Tibial artery (tissue), 4 donors: ENCODE data around the gene GRIK4.

Source experiments
- DNase-seq, 2 donors: peaks; one replicate each; pipeline ENCODE4 v3.0.0-alpha.2; 2019
- H3K27ac ChIP-seq, 2 donors: fragments of 200-600 bp; sonication (generic) in 1 of 2; 1 replicate in 1 of 2; 2 replicates in 1 of 2; pipeline ENCODE4 v1.5.1; 2018 to 2019; ENCODE audit warnings: mild to moderate bottlenecking in 1 of 2
- H3K27me3 ChIP-seq, 2 donors: fragments of 200-600 bp; sonication (generic) in 1 of 2; one replicate each; pipeline versions ENCODE4 v1.5.1 to v1.6.0; 2016 to 2019
- H3K36me3 ChIP-seq, 3 donors: fragments of 200-600 bp; sonication (generic) in 2 of 3; one replicate each; pipeline ENCODE4 v1.5.1; 2016 to 2019; ENCODE audit warnings: mild to moderate bottlenecking in 2 of 3
- H3K4me1 ChIP-seq, 4 donors: fragments of 200-600 bp; sonication (generic) in 2 of 4; 1 replicate in 3 of 4; 2 replicates in 1 of 4; pipeline ENCODE4 v1.5.1; 2016 to 2019
- H3K4me3 ChIP-seq, 2 donors: fragments of 200-600 bp; sonication (generic) in 1 of 2; 1 replicate in 1 of 2; 2 replicates in 1 of 2; pipeline ENCODE4 v1.5.1; 2018 to 2019; ENCODE audit warnings: mild to moderate bottlenecking in 2 of 2
- H3K9me3 ChIP-seq, 3 donors: fragments of 200-600 bp; sonication (generic) in 1 of 3; one replicate each; pipeline ENCODE4 v1.5.1; 2016 to 2019
- CTCF ChIP-seq, 2 experiments: fragments of 200-600 bp in 1 of 2; fragments of 450-650 bp in 1 of 2; IDR thresholded peaks; one replicate each; pipeline ENCODE4 v1.5.1; 2017 to 2019; ENCODE audit warnings: antibody characterized with exemption in 2 of 2, mild to moderate bottlenecking in 1 of 2, moderate library complexity in 1 of 2
- intact Hi-C: fragments of 100-400 bp; cut with DNase I; formaldehyde crosslinking; loops from one replicate; pipeline ENCODE4 v1.15.0; 2023; ENCODE audit warnings: low total_unique reads

The GRIK4 gene

DNA sequence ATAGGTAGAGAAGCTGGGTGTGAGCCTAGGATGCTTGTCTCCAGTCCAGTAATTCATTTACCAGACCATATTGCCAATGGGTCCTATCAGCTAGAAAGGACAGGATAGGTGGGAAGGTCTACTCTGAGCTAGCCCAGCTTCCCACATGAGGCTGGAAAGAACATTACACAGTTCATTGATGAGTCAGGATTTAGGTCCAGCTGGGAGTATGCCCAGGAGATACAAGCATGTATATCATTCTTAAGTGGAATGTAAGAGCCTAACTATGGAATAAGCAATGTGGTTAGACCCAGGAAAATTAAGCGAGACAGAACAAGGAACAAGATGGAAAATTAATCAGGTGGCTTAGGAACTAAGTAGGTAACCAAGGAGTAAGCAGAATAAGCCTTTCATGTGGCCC lies 453.3 kb downstream of the GRIK4 start:
- Histone ChIP-seq H3K27ac (no peak overlapping the region), H3K9me3 (no peaks in the 10 kb centered on the region), H3K36me3 (no peaks in the 10 kb centered on the region), H3K4me1 (no peaks in the 10 kb centered on the region), H3K27me3 (peaks cover 0 to 12% of the 10 kb centered on the region in 2 donors), H3K4me3 (no peak overlapping the region)
- intact Hi-C loops, result no loop called here
- TF ChIP-seq CTCF (IDR thresholded peaks at IDR 0.05), result no peak
- DNase-seq, result no peak

GRCh38 chr11:120966840-120967239 lies 455.3 kb downstream of the GRIK4 start:
- TF ChIP-seq CTCF (IDR thresholded peaks at IDR 0.05), result no peak
- Histone ChIP-seq H3K27ac (no peak overlapping the region), H3K4me3 (no peak overlapping the region), H3K27me3 (peaks cover 0 to 30% of the 10 kb centered on the region in 2 donors), H3K36me3 (no peaks in the 10 kb centered on the region), H3K4me1 (no peaks in the 10 kb centered on the region), H3K9me3 (no peaks in the 10 kb centered on the region)
- no peak for DNase-seq
- intact Hi-C loops, result no loop called here

- Histone ChIP-seq H3K27me3 (peaks cover 0 to 49% of the 10 kb centered on the region in 2 donors), H3K4me3 (no peak overlapping the region), H3K4me1 (no peaks in the 10 kb centered on the region), H3K36me3 (no peaks in the 10 kb centered on the region), H3K27ac (no peak overlapping the region), H3K9me3 (no peaks in the 10 kb centered on the region)
- DNase-seq, result no peak
- intact Hi-C loops, result no loop called here
- TF ChIP-seq CTCF (IDR thresholded peaks at IDR 0.05), result no peak
Observed at GRCh38 chr11:120969993-120970392, 458.4 kb downstream of the GRIK4 start.

- no peak for TF ChIP-seq CTCF (IDR thresholded peaks at IDR 0.05)
- Histone ChIP-seq H3K4me1 (no peaks in the 10 kb centered on the region), H3K36me3 (no peaks in the 10 kb centered on the region), H3K4me3 (no peak overlapping the region), H3K9me3 (no peaks in the 10 kb centered on the region), H3K27me3 (peaks cover 0 to 57% of the 10 kb centered on the region in 2 donors), H3K27ac (no peak overlapping the region)
- DNase-seq, result no peak
- intact Hi-C loops, result no loop called here
Observed at GRCh38 chr11:120971825-120972224, 460.3 kb downstream of the GRIK4 start.

DNA sequence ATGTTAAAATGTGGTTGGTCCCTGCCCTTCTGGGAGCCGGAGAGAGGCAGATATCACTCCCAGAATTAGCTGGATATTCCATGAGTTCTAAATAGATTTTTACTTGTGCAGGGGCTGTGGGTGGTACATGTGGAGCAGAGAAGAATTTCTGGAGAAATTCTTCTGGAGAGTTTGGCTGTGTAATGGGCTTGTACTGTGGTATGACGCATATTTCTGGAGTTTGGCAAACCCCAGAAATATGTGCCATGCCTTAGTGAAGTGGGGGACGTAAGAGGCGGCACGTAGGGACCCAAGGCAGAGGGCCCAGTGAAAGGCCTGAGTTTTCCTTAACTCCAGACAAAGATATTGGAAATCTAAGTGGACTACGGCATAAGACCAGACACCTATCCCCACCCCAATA lies 461.1 kb downstream of the GRIK4 start:
- intact Hi-C loops, result no loop called here
- Histone ChIP-seq H3K4me3 (no peak overlapping the region), H3K27me3 (peaks cover 0 to 53% of the 10 kb centered on the region in 2 donors), H3K4me1 (no peaks in the 10 kb centered on the region), H3K36me3 (no peaks in the 10 kb centered on the region), H3K27ac (no peak overlapping the region), H3K9me3 (no peaks in the 10 kb centered on the region)
- no peak for TF ChIP-seq CTCF (IDR thresholded peaks at IDR 0.05)
- DNase-seq, result no peak

DNA sequence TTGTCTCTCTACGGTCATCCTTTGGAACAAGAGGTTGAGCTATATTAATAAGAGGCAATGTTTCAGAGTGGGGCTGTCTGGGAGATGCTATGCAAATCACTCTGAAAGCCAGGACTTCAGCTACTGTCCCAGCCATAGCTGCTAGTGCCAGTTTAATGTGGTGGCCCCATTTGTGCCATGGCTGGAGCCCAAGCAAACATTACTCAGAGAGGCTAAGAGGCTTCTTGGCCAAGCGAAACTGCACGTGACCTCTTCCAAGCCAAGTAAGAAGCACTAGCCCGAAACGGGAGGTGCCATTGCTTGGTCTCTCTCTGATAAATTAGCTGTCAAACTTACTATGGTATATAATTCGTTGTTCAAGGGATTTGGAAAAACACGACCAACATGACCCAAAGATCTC lies 462.0 kb downstream of the GRIK4 start:
- no peaks in the 10 kb centered on the region for H3K36me3 ChIP-seq
- H3K27ac ChIP-seq, result no peak overlapping the region
- H3K27me3 ChIP-seq, result peaks cover 0 to 55% of the 10 kb centered on the region in 2 donors
- H3K4me3 ChIP-seq, result no peak overlapping the region
- intact Hi-C loops, result no loop called here
- DNase-seq, result no peak
- no peaks in the 10 kb centered on the region for H3K4me1 ChIP-seq
- TF ChIP-seq CTCF (IDR thresholded peaks at IDR 0.05), result no peak
- no peaks in the 10 kb centered on the region for H3K9me3 ChIP-seq
